ENCODE measurements around the gene PALB2.

Gene PALB2

DNA sequence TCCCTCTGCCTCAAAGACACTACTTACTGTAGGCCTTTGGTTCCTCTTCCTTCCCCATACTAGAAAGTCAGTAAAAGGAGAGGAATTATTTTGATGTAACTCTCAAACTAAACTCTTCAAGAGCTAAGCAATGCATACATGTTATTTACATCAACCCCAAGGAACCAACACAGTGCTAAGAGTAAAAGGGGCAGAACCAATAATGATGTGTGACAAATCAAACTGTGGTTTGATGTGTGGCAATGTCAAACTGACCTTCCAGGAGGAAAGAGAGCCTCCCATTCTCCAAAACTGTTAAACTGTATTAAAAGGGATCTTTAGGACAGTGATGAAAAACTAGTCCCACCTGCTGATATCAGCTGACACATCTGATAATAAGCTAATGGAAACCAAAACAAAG is 60.7 kb downstream of the PALB2 start:
- DNase-seq: no peak

DNA sequence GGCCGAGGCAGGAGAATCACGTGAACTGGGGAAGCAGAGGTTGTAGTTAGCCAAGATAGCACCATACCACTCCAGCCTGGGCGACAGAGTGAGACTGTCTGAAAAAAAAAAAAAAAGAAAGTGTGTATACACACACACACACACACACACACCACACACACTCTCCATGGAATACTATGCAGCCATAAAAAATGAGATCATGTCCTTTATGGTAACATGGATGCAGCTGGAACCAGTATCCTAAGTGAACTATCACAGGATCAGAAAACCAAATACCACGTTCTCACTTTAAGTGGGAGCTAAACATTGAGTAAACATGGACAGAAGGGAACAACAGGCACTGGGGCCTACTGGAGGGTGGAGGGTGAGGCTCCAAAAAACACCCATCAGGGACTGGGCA is 61.7 kb downstream of the PALB2 start:
- DNase-seq: no peak

DNA sequence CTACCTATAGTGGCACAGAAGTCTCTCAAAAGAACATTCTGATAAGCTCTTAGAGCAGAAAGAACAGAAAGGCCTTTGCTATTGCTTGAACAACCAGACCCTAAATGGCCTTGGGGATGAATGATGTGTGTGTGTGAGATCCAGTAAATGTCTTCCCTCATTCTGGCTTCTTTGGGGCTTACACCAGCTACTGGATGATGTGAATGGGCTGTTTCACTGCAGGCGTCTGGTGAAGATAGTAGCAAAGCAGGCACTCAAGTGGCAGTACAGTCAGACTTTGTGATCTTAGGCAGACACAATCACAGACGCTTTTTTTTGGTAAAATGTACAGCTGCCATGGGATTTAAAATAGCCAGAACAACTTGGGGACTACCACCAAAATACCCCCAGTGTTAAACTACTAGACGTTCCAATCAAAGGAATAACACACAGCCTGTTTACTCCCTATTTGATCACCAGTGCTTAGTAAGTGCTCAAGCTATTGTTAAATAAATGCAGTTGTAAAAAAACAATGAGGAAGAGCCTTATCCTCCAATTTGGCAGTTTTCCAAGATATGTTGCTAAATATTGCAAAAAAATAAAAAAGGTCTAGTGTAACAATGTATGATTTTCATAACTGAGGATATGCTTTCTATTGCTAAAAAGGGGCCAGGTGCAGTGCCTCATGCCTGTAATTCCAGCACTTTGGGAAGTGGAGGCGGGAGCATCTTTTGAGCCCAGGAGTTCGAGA is 62.8 kb downstream of the PALB2 start:
- no peak for DNase-seq

DNA sequence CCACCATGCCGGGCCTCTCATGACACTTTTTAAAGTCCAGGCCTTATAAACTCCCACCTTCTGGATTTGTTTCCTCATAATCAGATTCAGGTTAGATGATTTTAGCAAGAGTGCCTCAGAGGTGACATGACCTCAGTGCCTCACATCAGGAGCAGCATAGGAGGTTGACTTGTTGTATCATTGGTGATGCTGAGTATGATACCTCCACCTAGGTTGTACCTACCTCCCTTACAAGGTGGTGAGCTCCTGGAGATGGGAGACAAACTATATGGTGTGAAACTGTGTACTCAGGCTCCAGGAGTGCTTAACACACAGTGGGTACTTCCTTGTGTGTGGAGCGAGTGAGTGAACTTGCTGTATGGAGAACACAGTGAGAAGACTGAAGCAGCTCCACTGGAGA is 63.6 kb downstream of the PALB2 start:
- DNase-seq: no peak

DNA sequence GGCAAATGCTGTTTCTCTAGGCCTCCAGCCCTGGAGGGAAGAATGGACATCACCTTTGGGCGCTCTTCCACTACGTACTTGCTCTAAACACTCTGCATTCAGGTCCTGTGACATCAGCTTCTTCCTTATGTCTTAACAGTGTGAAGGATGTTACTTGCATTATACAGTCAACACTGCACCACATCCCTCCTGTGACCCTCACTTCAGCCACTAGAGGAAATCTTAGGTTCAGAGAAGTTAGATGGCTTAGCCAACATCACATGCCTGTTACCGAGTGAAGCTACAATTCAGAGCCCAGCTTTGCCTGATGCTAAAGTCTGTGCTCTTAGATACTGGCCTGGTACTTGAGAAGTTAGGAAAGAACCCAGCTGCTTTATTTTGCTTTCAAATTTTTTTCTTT is 65.3 kb downstream of the PALB2 start:
- DNase-seq: no peak

DNA sequence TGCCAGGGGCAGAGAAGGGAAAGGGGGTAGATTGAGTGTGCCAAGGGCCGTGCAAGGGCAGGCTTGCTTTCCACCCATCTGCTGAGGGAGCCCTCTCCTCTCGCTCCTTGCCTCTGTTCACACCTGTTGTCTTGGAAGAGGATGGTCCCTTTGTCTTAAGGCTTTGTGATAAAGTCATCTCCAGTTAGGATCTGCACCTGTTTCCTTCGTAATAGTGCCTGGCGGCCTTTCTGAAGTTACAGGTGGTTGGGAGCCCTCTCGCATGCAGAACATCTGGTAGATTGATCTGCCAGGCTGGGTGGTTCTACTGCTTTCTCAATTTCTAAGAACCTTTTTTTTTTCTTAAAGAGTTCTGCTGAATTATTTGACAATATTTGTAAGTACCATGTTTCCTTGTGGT is 67.3 kb downstream of the PALB2 start:
- no peak for DNase-seq

DNA sequence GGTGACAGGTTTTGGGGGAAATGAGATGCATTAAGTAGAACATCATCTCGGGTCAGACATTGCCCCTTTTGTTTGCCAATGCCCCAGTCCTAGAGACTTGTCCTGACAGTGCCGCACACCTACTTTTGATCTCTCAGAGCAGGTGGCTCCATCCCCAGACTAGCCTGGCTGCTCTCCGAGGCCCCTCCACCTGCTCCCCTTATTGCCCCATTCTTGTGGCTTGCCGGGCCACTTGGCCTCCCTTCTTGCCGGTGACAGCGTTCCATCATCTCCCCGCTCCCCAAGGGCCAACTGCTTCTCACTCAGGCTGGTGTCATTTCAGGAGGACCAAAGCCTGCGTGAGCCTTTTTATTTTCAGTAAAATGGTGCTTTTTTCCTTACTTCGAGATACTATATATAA is 68.7 kb downstream of the PALB2 start:
- no peak for DNase-seq

DNA sequence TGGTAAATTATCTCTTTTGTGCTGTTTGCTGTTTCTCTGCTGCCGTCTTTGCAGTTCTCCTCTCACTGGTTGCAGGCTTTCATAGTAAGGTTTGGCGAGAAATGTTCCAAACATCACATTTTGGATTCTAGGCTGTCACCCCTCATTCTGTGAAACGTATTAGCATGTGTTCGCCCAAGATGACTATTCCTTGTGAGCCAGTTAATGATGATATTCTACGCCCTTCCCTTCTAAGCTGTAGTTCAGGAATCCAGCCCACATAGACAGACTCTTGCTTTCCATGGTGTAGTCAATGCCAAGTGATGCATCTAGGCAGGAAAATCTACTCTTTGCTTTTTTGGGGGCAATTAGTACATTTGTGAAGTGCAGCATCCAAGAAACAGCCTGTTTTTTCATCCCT is 69.2 kb downstream of the PALB2 start:
- no peak for DNase-seq

DNA sequence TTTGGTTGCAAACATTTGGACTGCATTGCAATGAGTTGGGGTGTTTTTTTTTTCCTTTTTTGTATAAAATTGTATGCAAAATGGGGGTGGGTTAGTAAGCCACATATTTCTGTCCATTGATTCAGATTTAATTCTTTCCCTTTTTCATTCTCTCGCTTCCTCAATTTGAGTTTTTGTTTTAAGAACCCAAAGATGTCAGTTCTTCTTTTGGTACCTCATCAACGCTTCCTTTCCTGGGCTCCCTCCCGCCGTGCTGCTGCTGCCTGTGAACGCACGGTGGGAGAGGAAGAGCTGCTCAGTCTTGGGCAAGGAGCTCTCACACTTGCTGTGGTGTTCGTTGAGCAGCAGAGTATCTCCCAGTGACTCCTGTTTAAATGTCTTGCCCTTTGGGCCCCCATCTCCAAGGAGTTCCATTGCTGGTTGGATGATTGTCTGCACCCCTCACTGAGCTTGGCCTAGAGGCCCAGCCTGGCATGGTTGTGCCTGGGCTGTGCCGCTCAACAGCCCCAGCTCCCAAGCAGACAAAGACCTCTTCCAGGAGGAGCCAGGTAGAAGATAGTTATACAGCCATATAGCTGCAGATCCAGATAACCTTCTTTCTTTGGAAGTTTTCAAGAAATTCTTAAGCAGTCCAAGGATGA is 70.0 kb downstream of the PALB2 start:
- no peak for DNase-seq

DNA sequence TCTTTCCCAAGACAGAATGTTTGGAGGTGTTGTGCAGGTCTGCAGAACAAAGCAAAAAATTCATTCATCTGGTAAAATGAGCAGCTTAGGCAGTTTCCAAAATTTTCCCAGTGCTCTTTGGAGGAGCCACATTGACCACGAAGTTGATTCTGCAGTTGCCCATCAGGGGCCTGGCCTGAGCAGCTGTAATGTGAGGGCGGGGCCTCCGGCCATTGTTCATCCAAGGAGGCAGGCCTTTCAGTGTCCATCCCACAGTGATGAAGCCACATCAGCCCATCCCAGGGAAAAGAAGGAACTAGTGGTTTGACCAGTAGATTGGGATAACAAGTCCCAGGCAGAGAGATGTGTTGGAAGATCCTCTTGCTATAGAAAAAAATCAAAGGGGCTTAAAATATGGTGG is 73.5 kb downstream of the PALB2 start:
- no peak for DNase-seq

DNA sequence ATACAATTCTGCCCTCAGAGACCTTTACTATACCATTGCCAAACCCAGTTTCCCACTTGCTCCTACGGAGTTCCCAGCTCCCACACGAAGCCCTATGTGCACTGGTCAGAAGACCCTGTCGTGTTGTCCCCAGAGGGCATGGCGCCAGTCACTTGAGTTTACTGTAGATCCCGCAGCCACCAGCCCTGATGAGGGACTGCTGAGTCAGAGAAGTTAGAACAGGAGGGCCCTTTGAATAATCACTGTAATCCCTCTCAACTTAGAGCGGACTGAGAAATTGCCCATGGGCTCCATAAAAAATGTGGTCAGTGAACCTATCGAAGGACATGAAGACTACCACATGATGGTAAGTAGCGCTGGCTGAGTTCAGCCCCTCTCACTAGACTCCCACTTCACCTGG is 74.4 kb downstream of the PALB2 start:
- DNase-seq: no peak

DNA sequence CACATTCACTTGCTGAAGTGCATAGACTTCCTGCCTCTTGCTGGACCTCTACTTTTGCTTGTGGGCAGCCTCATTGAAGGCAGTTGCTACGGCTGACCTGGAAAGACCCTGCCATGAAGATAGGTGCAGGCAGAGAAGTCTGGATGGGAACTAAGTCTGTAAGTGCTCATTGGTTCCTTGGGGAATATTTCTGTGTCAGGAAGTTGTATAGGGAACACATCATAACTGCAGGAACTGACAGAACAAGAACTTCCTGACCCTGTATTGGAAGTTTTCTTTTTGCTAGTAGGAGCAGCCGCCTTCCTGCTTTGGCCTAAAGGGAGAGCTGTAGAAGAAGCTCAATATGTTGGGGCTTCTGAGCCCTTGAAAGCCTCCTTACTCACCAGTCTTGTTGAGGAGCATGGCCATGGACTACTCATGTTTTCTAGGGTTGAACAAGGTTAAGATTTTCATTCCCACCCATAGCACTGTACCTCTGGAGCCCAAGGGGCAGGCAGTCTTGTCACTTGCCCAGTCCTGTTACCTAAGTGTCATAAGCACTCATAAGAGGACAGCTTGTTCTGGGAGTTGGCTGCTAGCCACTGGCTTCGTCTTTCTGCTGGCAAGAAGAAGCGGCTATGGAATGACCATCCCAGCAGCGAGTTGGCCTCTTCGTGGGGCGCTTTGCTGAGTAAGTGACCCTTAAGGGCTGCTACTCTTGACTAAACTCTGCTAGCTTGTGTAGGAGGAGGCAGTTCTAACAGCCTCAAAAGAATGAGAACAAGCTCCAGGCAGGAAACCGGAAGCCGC is 76.3 kb downstream of the PALB2 start:
- DNase-seq: no peak

DNA sequence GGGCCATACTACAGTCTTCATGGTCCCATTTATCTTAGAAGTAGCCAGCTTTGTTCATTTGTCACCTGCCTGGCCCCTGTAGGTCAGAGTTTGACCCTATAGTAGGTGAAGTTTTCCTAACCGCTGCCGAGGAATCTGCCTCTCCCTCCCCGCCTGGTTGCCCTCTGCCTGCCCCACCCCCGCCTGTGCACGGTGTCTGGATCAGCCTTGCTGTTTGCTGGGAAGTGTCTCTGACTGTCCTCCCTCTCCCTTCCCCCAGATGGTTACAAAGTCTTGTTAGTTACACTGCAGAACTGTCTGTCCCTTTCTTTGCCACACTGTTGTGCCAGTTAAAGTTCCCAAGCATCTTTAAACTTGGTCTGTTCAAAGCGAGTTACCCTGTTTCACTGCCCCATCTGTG is 77.9 kb downstream of the PALB2 start:
- no peak for DNase-seq

DNA sequence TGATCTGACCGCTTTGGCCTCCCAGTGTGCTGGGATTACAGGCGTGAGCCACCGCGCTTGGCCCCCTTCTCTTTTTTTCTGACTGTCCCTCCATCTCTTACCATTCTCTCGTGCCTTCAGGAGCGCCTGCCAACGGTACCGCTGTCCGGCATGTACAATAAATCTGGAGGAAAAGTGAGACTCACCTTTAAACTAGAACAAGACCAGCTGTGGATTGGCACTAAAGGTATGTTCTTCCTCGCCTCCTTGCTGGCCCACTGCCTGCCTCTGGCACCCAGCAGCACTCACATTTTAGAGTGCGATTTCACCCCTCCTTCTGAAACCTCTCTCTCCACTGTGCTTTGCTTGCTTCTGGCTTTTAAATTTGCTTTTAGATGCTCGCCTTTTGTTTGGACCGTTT is 78.6 kb downstream of the PALB2 start:
- no peak for DNase-seq

DNA sequence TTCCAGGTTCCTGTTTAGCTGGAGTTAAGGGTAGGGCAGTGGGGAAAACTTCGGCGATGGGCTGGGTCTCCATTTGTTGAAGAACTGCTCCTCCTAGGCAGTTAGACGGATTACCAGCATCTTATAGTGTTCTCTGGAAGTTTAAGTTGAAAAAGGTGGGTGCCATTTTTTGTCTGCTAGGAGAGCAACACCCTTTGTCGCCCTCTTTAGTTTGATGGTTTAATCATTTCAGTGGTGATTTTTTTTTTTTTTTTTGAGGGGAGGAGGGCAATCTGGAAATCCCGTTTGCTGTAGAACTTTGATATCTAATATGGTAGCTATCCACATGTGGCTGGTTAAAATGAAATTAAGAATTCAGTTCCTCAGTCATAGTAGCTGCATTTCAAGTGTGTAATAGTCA is 79.5 kb downstream of the PALB2 start:
- DNase-seq: no peak

DNA sequence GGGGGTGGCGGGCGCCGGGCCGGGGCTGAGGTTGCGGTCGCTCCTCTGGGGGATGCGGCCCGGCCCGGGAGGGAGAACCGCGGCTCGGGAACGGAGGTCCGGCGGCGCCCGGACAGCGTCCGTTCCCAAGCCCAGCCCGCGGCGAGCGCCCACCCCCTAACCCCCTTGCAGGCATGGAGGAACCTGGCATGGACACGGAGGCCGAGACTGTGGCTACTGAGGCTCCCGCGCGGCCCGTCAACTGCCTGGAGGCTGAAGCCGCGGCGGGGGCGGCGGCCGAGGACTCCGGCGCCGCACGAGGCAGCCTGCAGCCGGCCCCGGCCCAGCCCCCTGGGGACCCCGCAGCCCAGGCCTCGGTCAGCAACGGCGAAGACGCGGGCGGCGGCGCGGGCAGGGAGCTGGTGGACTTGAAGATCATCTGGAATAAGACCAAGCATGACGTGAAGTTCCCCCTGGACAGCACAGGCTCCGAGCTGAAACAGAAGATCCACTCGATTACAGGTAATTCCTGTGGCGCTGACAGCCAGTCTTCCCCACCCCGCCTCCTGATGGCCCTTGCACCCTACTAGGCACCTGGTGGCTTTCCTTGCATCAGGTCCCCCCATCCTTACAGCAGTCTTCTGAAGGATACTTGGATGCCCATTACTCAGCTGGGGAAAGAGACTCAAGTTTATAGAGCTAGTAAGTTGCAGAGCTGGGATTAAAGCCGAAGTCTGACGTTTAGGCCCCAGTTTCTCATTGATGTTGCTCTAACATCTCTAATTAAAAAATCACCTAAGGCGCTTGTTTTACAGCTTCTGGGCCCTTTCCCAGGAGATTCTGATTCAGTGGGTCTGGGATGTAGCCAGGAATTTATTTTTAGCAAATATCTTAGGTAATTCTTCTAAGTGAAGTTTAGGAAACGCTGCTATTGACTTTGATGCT is 83.1 kb downstream of the PALB2 start:
- DNase-seq: peak; percentile 67

DNA sequence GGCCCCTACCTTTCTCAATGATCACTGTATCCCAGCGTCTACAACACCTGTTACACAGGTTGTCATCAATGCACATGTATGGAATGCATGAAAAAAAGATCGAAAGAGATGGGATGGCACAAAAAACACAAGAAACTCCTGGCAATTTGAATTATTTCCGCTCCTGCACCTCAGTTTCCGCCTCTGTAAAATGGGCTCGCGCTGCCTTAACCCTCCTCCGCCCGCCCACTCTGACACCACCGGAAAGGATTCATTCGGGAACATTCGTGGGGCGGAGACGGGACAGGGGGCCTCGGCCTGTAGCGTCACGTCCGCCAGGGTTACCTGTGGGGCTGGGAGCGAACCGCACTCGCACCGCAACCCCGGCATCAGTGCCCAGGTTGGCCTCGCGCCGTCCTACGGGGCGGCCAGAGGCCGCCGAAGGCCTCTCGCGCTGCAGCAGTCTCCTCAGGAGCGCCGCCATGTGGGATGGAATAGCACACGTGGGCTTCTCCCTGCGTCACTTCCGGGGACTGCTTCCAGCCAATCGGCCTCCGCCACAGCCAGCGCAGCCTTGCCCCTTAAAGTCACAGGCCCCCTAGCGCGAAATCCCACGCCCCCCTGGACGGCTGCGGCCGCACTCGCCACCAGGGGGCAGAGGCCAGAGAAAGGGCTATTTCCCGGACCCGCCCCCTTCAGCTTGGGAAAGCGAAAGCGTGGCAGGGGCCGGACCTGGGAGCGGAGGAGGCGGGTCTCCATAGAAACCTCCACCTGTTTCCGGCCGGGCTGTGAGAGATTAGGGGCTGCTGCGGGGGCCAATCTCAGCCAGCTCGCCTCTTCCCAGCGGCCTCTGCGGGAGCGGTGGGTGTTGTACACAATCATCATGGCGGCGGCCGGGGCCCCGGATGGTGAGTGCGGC is 84.0 kb downstream of the PALB2 start, which contains the start of the genes EARS2 and UBFD1:
EARS2 (minus strand) TSS at position 470 of the 898 bp plus-strand sequence; CDS start at position 463, 7 bp downstream.
UBFD1 (plus strand) TSS at position 847 of the 898 bp plus-strand sequence; CDS start at position 863, 16 bp downstream.
- DNase-seq: peak; percentile 99

DNA sequence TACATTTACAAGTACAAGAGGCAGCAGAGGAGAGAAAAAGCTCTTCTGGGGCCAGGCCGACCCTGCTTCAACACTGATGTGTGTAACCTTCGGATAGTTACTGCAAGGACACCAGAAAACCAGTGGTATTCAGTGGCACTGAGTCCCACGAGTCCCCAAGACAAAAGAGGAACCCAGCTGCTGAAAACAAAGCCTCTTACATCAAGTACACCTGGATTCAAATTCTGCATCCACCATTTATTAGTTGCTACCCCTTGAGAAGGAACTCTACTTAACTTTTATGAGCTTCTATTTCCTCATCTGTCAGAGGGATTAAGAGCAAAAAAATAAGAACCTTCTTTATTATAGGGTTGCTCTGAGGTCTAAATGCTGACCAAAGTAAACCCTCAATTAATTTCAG is 86.6 kb downstream of the PALB2 start:
- DNase-seq: no peak

Measured in left hindlimb (tissue), 1 donor.